IMR-90 (cell line): Measurements from ENCODE around the gene IRF2. TPM values are rescaled to one million over a fixed set of nuclear protein-coding genes. Genes with fewer than 3 reads are reported as not detected.

Source experiments
- ATAC-seq: fragments of 200-7000 bp; cut with Tn5 transposase; 2 replicates; pipeline ENCODE4 v1.9.1; 2020; ENCODE audit warnings: low read depth, mild to moderate bottlenecking, moderate library complexity
- BruUV-seq: library from RNA; stranded (reverse); fragments of 400-500 nt; replicated peaks from 2 replicates; lab custom pipeline; 2021; lab: Mats Ljungman, UMichigan
- CTCF ChIA-PET: fragments of 300-600 bp; formaldehyde crosslinking; extraction: SDS; loops from one replicate; lab custom pipeline; 2021; ENCODE audit warnings: antibody characterized with exemption; lab: Yijun Ruan, JAX
- POLR2A ChIA-PET: fragments of 300-600 bp; sonication (Branson Sonifier 250); formaldehyde crosslinking; loops from one replicate; lab custom pipeline; 2022; ENCODE audit warnings: antibody characterized with exemption; ENCODE audit not compliant: unreplicated experiment; lab: Charles Lee
- DNase-seq: peaks from one replicate; pipeline ENCODE4 v3.0.0; 2013
- H2AFZ ChIP-seq: replicated peaks from 2 replicates; pipeline ENCODE3; 2013; ENCODE audit warnings: low read length, mild to moderate bottlenecking; ENCODE audit not compliant: poor library complexity
- H2AK5ac ChIP-seq: 2 replicates; pipeline ENCODE4 v1.6.1; 2013; ENCODE audit warnings: low read depth, low read length, inconsistent platforms
- H2AK9ac ChIP-seq: replicated peaks from 2 replicates; pipeline ENCODE3; 2013; ENCODE audit warnings: mild to moderate bottlenecking, low read depth, low read length, moderate library complexity; ENCODE audit not compliant: poor library complexity
- H2BK120ac ChIP-seq: 2 replicates; pipeline ENCODE4 v1.6.1; 2013; ENCODE audit warnings: low read depth, low read length, inconsistent platforms
- H2BK15ac ChIP-seq: 3 replicates; pipeline ENCODE4 v1.6.1; 2013; ENCODE audit warnings: low read depth, low read length, inconsistent platforms
- H2BK20ac ChIP-seq: 2 replicates; pipeline ENCODE4 v1.6.1; 2013; ENCODE audit warnings: low read depth, mild to moderate bottlenecking, inconsistent platforms, low read length, moderate library complexity
- H2BK5ac ChIP-seq: 2 replicates; pipeline ENCODE4 v1.6.1; 2013; ENCODE audit warnings: mild to moderate bottlenecking, low read depth, low read length, inconsistent platforms; ENCODE audit not compliant: poor library complexity, severe bottlenecking
- H3K14ac ChIP-seq: replicated peaks from 2 replicates; pipeline ENCODE4 v1.6.1; 2013; ENCODE audit warnings: low read depth, low read length, inconsistent platforms
- H3K18ac ChIP-seq: 2 replicates; pipeline ENCODE4 v1.6.1; 2013; ENCODE audit warnings: low read depth, low read length, control low read depth
- H3K23ac ChIP-seq: 2 replicates; pipeline ENCODE4 v1.6.1; 2013; ENCODE audit warnings: low read depth, low read length, inconsistent platforms
- H3K27ac ChIP-seq: 2 replicates; pipeline ENCODE4 v1.5.1; 2013; ENCODE audit warnings: mild to moderate bottlenecking, control low read depth, low read length; ENCODE audit not compliant: insufficient read depth
- H3K27me3 ChIP-seq: 2 replicates; pipeline ENCODE4 v1.6.1; 2013; ENCODE audit warnings: low read length; ENCODE audit not compliant: control insufficient read depth, insufficient read depth
- H3K36me3 ChIP-seq: 2 replicates; pipeline ENCODE4 v1.6.1; 2013; ENCODE audit warnings: low read length, mixed read lengths; ENCODE audit not compliant: control insufficient read depth, insufficient read depth
- H3K4ac ChIP-seq: 2 replicates; pipeline ENCODE4 v1.6.1; 2013; ENCODE audit warnings: low read depth, low read length, inconsistent platforms
- H3K4me1 ChIP-seq: 2 replicates; pipeline ENCODE4 v1.6.1; 2013; ENCODE audit warnings: low read length, mixed read lengths; ENCODE audit not compliant: control insufficient read depth, insufficient read depth
- H3K4me2 ChIP-seq: 2 replicates; pipeline ENCODE4 v1.6.1; 2013; ENCODE audit warnings: low read depth, mild to moderate bottlenecking, control low read depth, low read length, moderate library complexity
- H3K4me3 ChIP-seq: 2 replicates; pipeline ENCODE4 v1.5.1; 2013; ENCODE audit warnings: low read depth, mild to moderate bottlenecking, control low read depth, low read length, moderate library complexity; ENCODE audit not compliant: insufficient read depth
- H3K56ac ChIP-seq: 2 replicates; pipeline ENCODE4 v1.6.1; 2013; ENCODE audit warnings: low read length, inconsistent platforms; ENCODE audit not compliant: insufficient read depth; ENCODE audit errors: extremely low read depth
- H3K79me1 ChIP-seq, 2 experiments: 2 replicates each; pipeline ENCODE4 v1.6.1; 2013; ENCODE audit warnings: low read length in 2 of 2, inconsistent platforms in 1 of 2, low read depth in 1 of 2
- H3K9ac ChIP-seq: 2 replicates; pipeline ENCODE4 v1.6.1; 2013; ENCODE audit warnings: low read depth, low read length, control low read depth
- H3K9me1 ChIP-seq: 2 replicates; pipeline ENCODE4 v1.6.1; 2013; ENCODE audit warnings: low read length, inconsistent platforms; ENCODE audit not compliant: insufficient read depth
- H3K9me3 ChIP-seq: 2 replicates; pipeline ENCODE4 v1.6.1; 2013; ENCODE audit warnings: low read length; ENCODE audit not compliant: control insufficient read depth, insufficient read depth
- H4K20me1 ChIP-seq: 2 replicates; pipeline ENCODE4 v1.6.1; 2013; ENCODE audit warnings: low read length, inconsistent platforms; ENCODE audit not compliant: insufficient read depth
- H4K5ac ChIP-seq: 2 replicates; pipeline ENCODE4 v1.6.1; 2013; ENCODE audit warnings: mild to moderate bottlenecking, low read depth, low read length, control low read depth
- H4K8ac ChIP-seq, 2 experiments: 2 replicates each; pipeline ENCODE4 v1.6.1; 2013; ENCODE audit warnings: low read depth in 2 of 2, low read length in 2 of 2, control low read depth in 1 of 2, inconsistent platforms in 1 of 2
- H4K91ac ChIP-seq: 2 replicates; pipeline ENCODE4 v1.6.1; 2013; ENCODE audit warnings: low read depth, low read length, inconsistent platforms; ENCODE audit not compliant: insufficient read depth
- BHLHE40 ChIP-seq: fragments of 150-350 bp; IDR thresholded peaks from 2 replicates; pipeline ENCODE4 v1.6.1; 2016; ENCODE audit warnings: mild to moderate bottlenecking, low read depth, low read length
- CEBPB ChIP-seq: IDR thresholded peaks from 2 replicates; pipeline ENCODE4 v1.6.1; 2012; ENCODE audit warnings: low read depth, low read length, improper control_type of control experiment
- CTCF ChIP-seq: conservative IDR thresholded peaks from 2 replicates; pipeline ENCODE4 v1.5.1; 2012; ENCODE audit warnings: mild to moderate bottlenecking, low read depth, low read length, improper control_type of control experiment
- ELK1 ChIP-seq: fragments of 150-350 bp; IDR thresholded peaks from 2 replicates; pipeline ENCODE4 v1.6.1; 2016; ENCODE audit warnings: low read depth, mild to moderate bottlenecking, low read length, moderate library complexity, borderline replicate concordance
- MAFK ChIP-seq: IDR thresholded peaks from 2 replicates; pipeline ENCODE4 v1.6.1; 2012; ENCODE audit warnings: low read depth, low read length, improper control_type of control experiment
- MAZ ChIP-seq: IDR thresholded peaks from 2 replicates; pipeline ENCODE4 v1.6.1; 2012; ENCODE audit warnings: low read depth, mild to moderate bottlenecking, low read length, improper control_type of control experiment, moderate library complexity, borderline replicate concordance
- MXI1 ChIP-seq: IDR thresholded peaks from 2 replicates; pipeline ENCODE4 v1.6.1; 2012; ENCODE audit warnings: low read depth, mild to moderate bottlenecking, low read length, moderate library complexity, borderline replicate concordance
- POLR2A ChIP-seq: IDR thresholded peaks from 2 replicates; pipeline ENCODE4 v1.6.1; 2012; ENCODE audit warnings: mild to moderate bottlenecking, low read depth, low read length
- RAD21 ChIP-seq: IDR thresholded peaks from 2 replicates; pipeline ENCODE4 v1.6.1; 2012; ENCODE audit warnings: low read length, improper control_type of control experiment
- RCOR1 ChIP-seq: IDR thresholded peaks from 2 replicates; pipeline ENCODE4 v1.6.1; 2012; ENCODE audit warnings: mild to moderate bottlenecking, low read length, improper control_type of control experiment; ENCODE audit not compliant: insufficient replicate concordance
- SMC3 ChIP-seq: fragments of 150-350 bp; IDR thresholded peaks from 2 replicates; pipeline ENCODE4 v1.6.1; 2016; ENCODE audit warnings: low read depth, mild to moderate bottlenecking, antibody characterized with exemption, low read length, moderate library complexity
- USF2 ChIP-seq: fragments of 150-350 bp; IDR thresholded peaks from 2 replicates; pipeline ENCODE4 v1.6.1; 2017; ENCODE audit warnings: mild to moderate bottlenecking, antibody characterized with exemption, low read length, low read depth
- WGBS, 2 experiments: methylation state at CpG; one replicate each; pipeline versions ENCODE4 v1.1.5 to v1.1.7; 2013; ENCODE audit warnings: missing lambda C conversion rate in 2 of 2; ENCODE audit not compliant: insufficient read length in 1 of 2; ENCODE audit errors: extremely low coverage in 2 of 2; 5-methylcytosine and 5-hydroxymethylcytosine counted together
- dilution Hi-C: fragments of 300-500 bp; cut with HindIII; formaldehyde crosslinking; loops from one replicate; pipeline ENCODE4 v1.14.3; 2018; ENCODE audit warnings: low sequenced_read_pairs; ENCODE audit not compliant: unreplicated experiment
- in situ Hi-C: fragments of 300-500 bp; cut with MboI; formaldehyde crosslinking; loops from 3 replicates; pipeline ENCODE4 v1.14.3; 2019; ENCODE audit warnings: low sequenced_read_pairs, inconsistent platforms, mixed read lengths
- intact Hi-C: fragments of 100-400 bp; cut with micrococcal nuclease; formaldehyde crosslinking; loops from 2 replicates; pipeline ENCODE4 v1.10.0; 2022
- polyA plus RNA-seq, 3 experiments: library from polyadenylated mRNA; depleted of rRNA; stranded (reverse); fragments of >200 nt; gene quantifications; 2 replicates each; pipeline ENCODE4 v1.2.3, GENCODE V29; 2012; ENCODE audit warnings: low replicate concordance in 1 of 3
- total RNA-seq: library from RNA; depleted of rRNA; stranded (reverse); fragments of >200 nt; gene quantifications from 2 replicates; pipeline ENCODE4 v1.2.3, GENCODE V29; 2012

IRF2 gene
- total and polyA plus RNA-seq, 2 of the 4 experiments (the other 2 are of a cell fraction), result 16.5 to 21.9 TPM

GRCh38 chr4:184396570-184397515 lies 77.5 kb downstream of the IRF2 start (continued):
- TF ChIP-seq BHLHE40, result no peak
- no peak for TF ChIP-seq POLR2A

GRCh38 chr4:184395971-184396391 lies 78.4 kb downstream of the IRF2 start:
- DNase-seq, result no peak
- H2BK15ac ChIP-seq, result no peak overlapping the region
- no peak overlapping the region for H3K14ac ChIP-seq
- dilution Hi-C loops, result no loop called here
- ChIA-PET CTCF (no interaction called here), POLR2A (no interaction called here)
- no peak overlapping the region for H3K27ac ChIP-seq
- no peak for ATAC-seq
- no peak overlapping the region for H3K4ac ChIP-seq
- 100% methylated on average over 1 of the region's 14 CpGs; no CpG with 5 or more reads in 1 of the 2 experiments for WGBS, 2 experiments
- H4K91ac ChIP-seq, result no peak overlapping the region
- H3K56ac ChIP-seq, result no peak overlapping the region
- no peak overlapping the region for H3K4me2 ChIP-seq
- H2BK120ac ChIP-seq, result no peak overlapping the region
- H3K79me1 ChIP-seq, result peaks cover 8 to 28% of the 10 kb centered on the region in 2 experiments; a peak in 3 of 4 replicates
- no TSS peak for BruUV-seq
- H3K18ac ChIP-seq, result no peak overlapping the region
- no peak overlapping the region for H2AFZ ChIP-seq
- H3K36me3 ChIP-seq, result peaks cover 49% of the 10 kb centered on the region
- no peak overlapping the region for H4K5ac ChIP-seq
- H3K23ac ChIP-seq, result no peak overlapping the region
- H3K27me3 ChIP-seq, result no peaks in the 10 kb centered on the region
- H3K9me1 ChIP-seq, result no peaks in the 10 kb centered on the region
- 0 out of 2 replicates have a peak, but pooled peaks cover 2% of the 10 kb centered on the region for H3K9me3 ChIP-seq
- no peak overlapping the region for H4K8ac ChIP-seq
- no peak overlapping the region for H3K9ac ChIP-seq
- no peak overlapping the region for H2BK20ac ChIP-seq
- no peak overlapping the region for H2AK9ac ChIP-seq
- peaks cover 6% of the 10 kb centered on the region; the same call in 1 of the 2 replicates for H3K4me1 ChIP-seq
- H3K4me3 ChIP-seq, result no peak overlapping the region
- no peak overlapping the region for H2BK5ac ChIP-seq
- no peak overlapping the region for H2AK5ac ChIP-seq
- in situ Hi-C loops, result no loop called here
- intact Hi-C loops, result no loop called here
- no peaks in the 10 kb centered on the region for H4K20me1 ChIP-seq
- TF ChIP-seq USF2, result no peak
- TF ChIP-seq MXI1, result no peak
- no peak for TF ChIP-seq MAZ
- TF ChIP-seq POLR2A, result no peak
- TF ChIP-seq MAFK, result no peak
- no peak for TF ChIP-seq RAD21
- no peak for TF ChIP-seq SMC3
- no peak for TF ChIP-seq CTCF
- no peak for TF ChIP-seq RCOR1
- no peak for TF ChIP-seq CEBPB
- TF ChIP-seq ELK1, result no peak
